HG02610 (cell line): ENCODE data around the gene DPY30.

Experiments used
- ATAC-seq: cut with Tn5 transposase; IDR thresholded peaks from one replicate; pipeline ENCODE4 v1.9.1; 2021; ENCODE audit warnings: mild to moderate bottlenecking, moderate library complexity; ENCODE audit not compliant: unreplicated experiment

DPY30 gene

DNA sequence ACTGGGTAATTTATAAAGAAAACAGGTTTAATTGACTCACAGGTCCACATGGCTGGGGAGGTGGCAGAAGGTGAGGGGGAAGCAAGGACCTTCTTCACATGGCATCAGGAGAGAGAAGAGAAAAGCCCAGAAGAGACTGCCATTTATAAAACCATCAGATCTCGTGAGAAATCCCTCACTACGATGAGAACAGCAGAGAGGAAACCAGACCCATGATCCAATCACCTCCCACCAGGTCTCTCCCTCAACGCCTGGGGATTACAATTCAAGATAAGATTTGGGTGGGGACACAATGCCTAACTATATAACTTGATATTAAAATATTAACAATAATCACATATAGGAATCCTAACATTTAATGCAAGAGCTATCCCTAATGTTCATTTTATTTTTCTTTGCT lies 60.6 kb downstream of the DPY30 start:
- ATAC-seq, result no peak

DNA sequence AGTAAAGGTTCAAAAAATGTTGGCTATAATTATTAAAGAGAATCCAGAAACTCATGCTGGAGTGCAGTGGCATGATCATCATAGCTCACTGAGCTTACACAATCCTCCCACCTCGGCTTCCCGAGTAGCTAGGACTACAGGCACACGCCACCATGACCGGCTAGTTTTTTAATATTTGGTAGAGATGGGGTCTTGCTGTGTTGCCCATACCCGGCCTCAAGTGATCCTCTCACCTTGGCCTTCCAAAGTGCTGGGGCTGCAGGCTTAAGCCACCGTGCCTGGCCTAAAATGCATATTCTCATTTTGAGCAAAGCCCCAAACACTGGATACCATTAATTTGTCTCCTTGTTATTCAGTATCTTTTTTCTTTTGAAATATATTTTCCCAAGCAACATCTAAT lies 61.2 kb downstream of the DPY30 start:
- ATAC-seq, result no peak
